NCI-H748 (cell line): ENCODE results near the gene ITLN1.
"Not testable (repeated sequence)": the region's sequence is repeated elsewhere in the genome, so short reads cannot be mapped to it uniquely, and the experiment has no call there.

Source experiments
- DNase-seq: peaks from one replicate; lab custom pipeline; 2025; ENCODE audit not compliant: unreplicated experiment; lab: John Stamatoyannopoulos, UW

The ITLN1 gene

GRCh38 chr1:160885042-160885441, at the start of gene ITLN1:
Gene ITLN1, minus strand, starts transcription at chr1:160885180. Its CDS starts 303 bp downstream, at chr1:160884877.
- DNase-seq: no peak

- not testable (repeated sequence) for DNase-seq
These were observed 48.3 kb upstream of the ITLN1 start for GRCh38 chr1:160933305-160933704.

- no peak for DNase-seq
These were observed 40.8 kb upstream of the ITLN1 start for GRCh38 chr1:160925652-160926244.

- no peak for DNase-seq
These were observed 40.0 kb upstream of the ITLN1 start for GRCh38 chr1:160924791-160925651.

GRCh38 chr1:160916666-160917065, 31.7 kb upstream of the ITLN1 start:
- no peak for DNase-seq

- not testable (repeated sequence) for DNase-seq
These were observed 28.2 kb upstream of the ITLN1 start for GRCh38 chr1:160913229-160913628.

- DNase-seq: no peak
These were observed 26.9 kb upstream of the ITLN1 start for GRCh38 chr1:160911925-160912324.

- no peak for DNase-seq
These were observed 26.5 kb upstream of the ITLN1 start for GRCh38 chr1:160911441-160911840.

GRCh38 chr1:160910170-160910750, 25.3 kb upstream of the ITLN1 start:
- DNase-seq: peak; percentile 79

GRCh38 chr1:160907976-160908375, 23.0 kb upstream of the ITLN1 start:
- no peak for DNase-seq

- DNase-seq: no peak
These were observed 20.6 kb upstream of the ITLN1 start for GRCh38 chr1:160905617-160905989.

GRCh38 chr1:160904783-160905616, 20.0 kb upstream of the ITLN1 start:
- no peak for DNase-seq

GRCh38 chr1:160902251-160902650, 17.3 kb upstream of the ITLN1 start:
- not testable (repeated sequence) for DNase-seq

GRCh38 chr1:160901768-160902167, 16.8 kb upstream of the ITLN1 start:
- no peak for DNase-seq

GRCh38 chr1:160900683-160901082, 15.7 kb upstream of the ITLN1 start:
- not testable (repeated sequence) for DNase-seq

- not testable (repeated sequence) for DNase-seq
These were observed 9.6 kb upstream of the ITLN1 start for GRCh38 chr1:160894368-160895135.

GRCh38 chr1:160891474-160891873, 6.5 kb upstream of the ITLN1 start:
- DNase-seq: no peak

- DNase-seq: no peak
These were observed 3.9 kb upstream of the ITLN1 start for GRCh38 chr1:160888926-160889325.

- DNase-seq: no peak
These were observed 2.1 kb upstream of the ITLN1 start for GRCh38 chr1:160887071-160887470.

- DNase-seq: peak; percentile 60
These were observed 401 bp downstream of the ITLN1 start for GRCh38 chr1:160884579-160884978.
